AG10803 (cell line): ENCODE results near the gene C1orf21.

ENCODE experiments used
- DNase-seq: peaks from one replicate; pipeline ENCODE4 v3.0.0; 2010; ENCODE audit warnings: low read depth
- H3K4me3 ChIP-seq: 2 replicates; pipeline ENCODE4 v1.5.1; 2011; ENCODE audit warnings: mild to moderate bottlenecking, low read length, control low read depth
- TF ChIP-seq, protein P1 (sequence below): conservative IDR thresholded peaks from 2 replicates; pipeline ENCODE4 v1.5.1; 2011; ENCODE audit warnings: mild to moderate bottlenecking, low read length, control low read depth, inconsistent platforms

Gene C1orf21

DNA sequence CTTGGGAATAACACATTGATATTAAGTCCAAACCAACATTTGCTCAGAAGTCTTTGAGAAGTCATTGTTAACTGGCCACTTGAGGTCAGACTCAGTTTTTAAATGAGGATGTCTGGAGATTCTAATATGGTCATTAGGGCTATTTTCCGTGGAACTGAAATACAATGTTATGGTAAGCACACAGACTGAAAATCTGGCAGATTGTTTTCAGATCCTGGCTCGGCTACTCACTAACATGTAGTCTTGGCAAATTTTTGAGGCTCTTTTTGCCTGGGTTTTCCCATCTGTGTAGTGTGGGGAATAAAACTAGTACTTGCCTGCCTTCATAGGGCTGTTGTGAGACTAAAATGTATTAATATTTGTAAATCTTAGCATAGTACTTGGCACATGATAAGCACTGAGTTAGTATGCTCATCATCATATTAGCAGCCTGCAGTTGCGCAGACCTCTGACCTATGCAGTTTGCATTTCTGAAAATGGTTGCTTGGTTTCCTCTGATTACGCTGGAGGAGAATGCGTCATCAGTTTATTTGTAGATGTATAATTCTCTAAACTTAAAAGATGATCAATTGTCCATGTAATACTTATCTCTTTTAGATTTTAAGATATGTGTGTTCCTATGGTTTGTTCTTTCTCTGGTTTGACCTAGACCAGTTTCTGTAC lies 100.8 kb downstream of the C1orf21 start:
- no peak for DNase-seq
- TF ChIP-seq, protein P1, sequence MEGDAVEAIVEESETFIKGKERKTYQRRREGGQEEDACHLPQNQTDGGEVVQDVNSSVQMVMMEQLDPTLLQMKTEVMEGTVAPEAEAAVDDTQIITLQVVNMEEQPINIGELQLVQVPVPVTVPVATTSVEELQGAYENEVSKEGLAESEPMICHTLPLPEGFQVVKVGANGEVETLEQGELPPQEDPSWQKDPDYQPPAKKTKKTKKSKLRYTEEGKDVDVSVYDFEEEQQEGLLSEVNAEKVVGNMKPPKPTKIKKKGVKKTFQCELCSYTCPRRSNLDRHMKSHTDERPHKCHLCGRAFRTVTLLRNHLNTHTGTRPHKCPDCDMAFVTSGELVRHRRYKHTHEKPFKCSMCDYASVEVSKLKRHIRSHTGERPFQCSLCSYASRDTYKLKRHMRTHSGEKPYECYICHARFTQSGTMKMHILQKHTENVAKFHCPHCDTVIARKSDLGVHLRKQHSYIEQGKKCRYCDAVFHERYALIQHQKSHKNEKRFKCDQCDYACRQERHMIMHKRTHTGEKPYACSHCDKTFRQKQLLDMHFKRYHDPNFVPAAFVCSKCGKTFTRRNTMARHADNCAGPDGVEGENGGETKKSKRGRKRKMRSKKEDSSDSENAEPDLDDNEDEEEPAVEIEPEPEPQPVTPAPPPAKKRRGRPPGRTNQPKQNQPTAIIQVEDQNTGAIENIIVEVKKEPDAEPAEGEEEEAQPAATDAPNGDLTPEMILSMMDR = no peak
- no peak overlapping the region for H3K4me3 ChIP-seq

DNA sequence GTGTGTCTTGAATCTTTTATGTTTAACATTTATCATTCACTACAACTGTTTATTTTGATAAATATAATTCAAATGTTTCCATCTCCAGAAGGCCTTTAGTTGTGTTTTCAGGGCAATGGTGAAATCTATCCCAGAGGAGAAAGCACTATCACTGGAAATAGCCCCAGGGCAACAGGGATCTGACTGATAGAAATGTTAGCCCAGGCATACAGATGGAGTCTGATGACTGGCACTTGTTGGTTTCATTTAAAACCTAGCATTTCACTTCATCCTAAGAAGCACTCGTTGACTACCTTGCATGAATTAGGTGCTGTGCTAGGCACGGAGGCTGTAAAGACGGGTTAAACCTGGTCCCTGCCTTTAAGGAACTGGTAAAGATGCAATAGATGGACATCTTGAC lies 103.1 kb downstream of the C1orf21 start:
- DNase-seq = no peak
- TF ChIP-seq, protein P1 = no peak
- H3K4me3 ChIP-seq = no peak overlapping the region

DNA sequence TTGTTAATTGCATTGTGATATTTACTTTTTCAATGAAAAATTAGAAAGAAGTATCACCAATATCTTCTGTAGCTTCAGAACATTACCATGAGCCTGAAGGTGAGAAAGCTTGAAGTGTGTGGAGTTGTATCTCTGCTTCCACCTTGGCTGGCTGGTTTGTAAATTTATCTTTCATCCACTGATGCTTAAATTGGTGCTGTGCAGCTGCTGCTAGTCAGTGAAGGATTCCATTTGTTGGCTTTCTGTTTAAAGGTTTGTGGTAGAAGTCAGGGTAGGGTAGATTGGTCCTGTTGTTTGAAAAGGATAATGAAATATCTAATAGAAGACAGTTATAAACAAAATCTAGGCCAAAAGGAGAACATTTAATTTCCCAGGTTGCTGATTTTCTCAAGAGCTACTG lies 105.7 kb downstream of the C1orf21 start:
- no peak for DNase-seq
- TF ChIP-seq, protein P1 = no peak

DNA sequence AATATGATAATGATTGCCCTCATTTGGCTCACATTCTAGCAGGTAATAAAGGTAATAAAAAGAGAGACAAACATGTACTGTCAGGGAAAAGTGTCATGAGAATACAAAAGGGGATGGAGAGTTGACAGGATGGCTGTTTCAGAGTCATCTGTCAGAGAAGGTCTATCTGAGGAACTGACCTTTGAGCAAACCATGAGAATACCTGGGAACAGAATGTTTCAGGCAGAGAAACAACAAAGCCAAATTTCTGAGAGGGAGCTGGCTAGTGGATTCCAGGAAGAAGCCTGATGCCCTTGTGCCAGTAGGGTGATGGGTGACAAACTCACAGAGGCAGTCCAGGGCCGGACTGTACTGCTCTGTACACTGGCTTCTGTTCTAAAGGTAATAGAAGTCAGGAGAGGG lies 107.2 kb downstream of the C1orf21 start:
- no peak overlapping the region for H3K4me3 ChIP-seq
- TF ChIP-seq, protein P1 = no peak
- DNase-seq = no peak

More for the DNA sequence above, 105.7 kb downstream of the C1orf21 start:
- no peak overlapping the region for H3K4me3 ChIP-seq

DNA sequence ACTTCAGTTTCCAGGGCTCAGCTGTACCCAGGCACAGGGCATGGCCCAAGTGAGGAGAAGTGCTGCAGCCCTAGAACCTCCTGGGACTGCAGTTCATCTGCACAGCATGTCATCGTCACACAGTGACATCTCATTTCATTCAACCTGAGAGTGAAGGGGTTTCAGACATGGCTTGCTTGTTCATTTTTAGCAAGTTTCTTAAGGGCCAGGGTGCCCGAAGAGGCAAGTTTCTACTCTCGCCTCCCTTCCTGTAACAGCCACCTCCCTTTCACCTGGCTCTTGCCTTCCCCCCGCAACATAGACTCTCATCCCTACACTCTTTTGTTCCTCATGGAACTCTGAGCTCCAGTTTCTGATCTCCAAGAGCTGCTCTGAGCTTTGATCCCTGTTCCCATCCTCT lies 108.1 kb downstream of the C1orf21 start:
- DNase-seq = no peak
- H3K4me3 ChIP-seq = no peak overlapping the region
- TF ChIP-seq, protein P1 = no peak

DNA sequence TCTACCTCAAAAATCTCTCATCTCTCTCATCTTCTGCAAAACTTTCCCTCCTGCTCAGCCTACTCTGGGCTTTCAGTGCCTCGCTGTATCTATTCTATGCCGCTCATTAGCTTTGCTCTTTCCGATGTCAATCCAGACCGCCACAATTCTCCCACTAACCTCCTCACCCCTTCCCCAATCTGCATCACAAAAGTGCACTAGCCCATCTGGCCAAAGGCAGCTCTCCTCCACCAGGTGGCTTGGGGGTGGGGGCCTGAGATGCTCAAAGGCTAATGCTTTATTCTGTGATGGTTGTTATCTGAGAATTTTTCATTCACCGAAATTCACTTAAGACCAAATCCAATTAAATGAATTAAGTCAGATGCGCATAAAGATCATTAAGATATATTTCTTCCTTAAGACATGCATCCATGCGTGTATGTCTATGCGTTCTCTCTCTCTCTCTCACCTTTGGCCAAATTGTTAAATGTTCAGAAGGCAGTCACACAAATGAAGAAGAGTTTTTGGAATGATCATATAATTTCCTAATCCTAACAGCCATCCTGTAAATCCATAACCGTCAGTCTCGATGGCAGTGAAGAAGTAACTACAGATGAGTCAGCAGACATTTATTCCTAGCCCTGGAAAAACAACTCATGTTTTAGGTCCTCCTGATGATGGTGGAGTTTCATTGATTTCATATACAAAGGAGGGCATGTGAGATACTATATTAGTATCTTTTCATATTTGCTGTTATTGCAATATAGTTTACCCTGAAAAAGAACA lies 111.3 kb downstream of the C1orf21 start:
- TF ChIP-seq, protein P1 = no peak
- no peak overlapping the region for H3K4me3 ChIP-seq
- no peak for DNase-seq

DNA sequence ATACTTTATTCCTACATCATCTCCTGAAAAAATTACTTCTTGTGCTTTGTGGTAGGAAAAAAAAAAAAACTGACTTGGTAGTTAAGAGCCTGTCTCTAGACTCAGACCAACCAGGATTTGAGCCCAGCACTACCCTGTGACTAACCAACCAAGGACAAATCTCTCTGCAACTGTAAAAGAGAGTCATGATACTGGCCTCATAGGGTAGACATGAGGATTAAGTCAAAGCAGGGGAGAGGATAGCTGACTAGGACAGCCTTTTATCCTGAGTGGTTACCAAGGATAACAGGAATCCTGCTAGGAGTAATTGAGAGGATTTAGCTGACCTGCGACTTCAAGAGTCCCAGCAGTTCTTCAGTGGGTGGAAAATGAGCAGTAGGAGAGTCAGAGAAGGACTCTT lies 112.8 kb downstream of the C1orf21 start:
- peak; percentile 54 for DNase-seq
- H3K4me3 ChIP-seq = no peak overlapping the region
- TF ChIP-seq, protein P1 = no peak
